BJ (cell line): ENCODE measurements around the gene XPNPEP1. TPM values are rescaled to one million over a fixed set of nuclear protein-coding genes. Genes with fewer than 3 reads are reported as not detected.

Source experiments
- CTCF ChIA-PET: fragments of 350-600 bp; formaldehyde crosslinking; extraction: SDS; loops from one replicate; lab custom pipeline; 2021; ENCODE audit warnings: antibody characterized with exemption, inconsistent platforms; lab: Yijun Ruan, JAX
- POLR2A ChIA-PET: fragments of 300-600 bp; sonication (Branson Sonifier 250); formaldehyde crosslinking; extraction: SDS; loops from one replicate; lab custom pipeline; 2021; ENCODE audit warnings: antibody characterized with exemption; lab: Charles Lee
- DNase-seq: peaks from one replicate; pipeline ENCODE4 v3.0.0-alpha.2; 2011; ENCODE audit warnings: low read depth
- H3K27me3 ChIP-seq: 2 replicates; pipeline ENCODE4 v1.6.0; 2011; ENCODE audit warnings: low read length; ENCODE audit not compliant: control insufficient read depth, insufficient read depth
- H3K36me3 ChIP-seq: 2 replicates; pipeline ENCODE4 v1.5.1; 2011; ENCODE audit warnings: low read length; ENCODE audit not compliant: control insufficient read depth, insufficient read depth
- H3K4me3 ChIP-seq: 2 replicates; pipeline ENCODE4 v1.5.1; 2011; ENCODE audit warnings: low read depth, mild to moderate bottlenecking, control low read depth, low read length
- polyA plus RNA-seq: library from polyadenylated mRNA; depleted of rRNA; stranded (reverse); fragments of >200 nt; gene quantifications from 2 replicates; pipeline ENCODE4 v1.2.3, GENCODE V29; 2011
- TF ChIP-seq, protein P1 (sequence below): IDR thresholded peaks from 2 replicates; pipeline ENCODE4 v1.5.1; 2011; ENCODE audit warnings: low read depth, mild to moderate bottlenecking, control low read depth, inconsistent platforms, low read length, moderate library complexity; ENCODE audit not compliant: insufficient read depth

The XPNPEP1 gene
- polyA plus RNA-seq, 1 experiment, result 173 TPM

DNA sequence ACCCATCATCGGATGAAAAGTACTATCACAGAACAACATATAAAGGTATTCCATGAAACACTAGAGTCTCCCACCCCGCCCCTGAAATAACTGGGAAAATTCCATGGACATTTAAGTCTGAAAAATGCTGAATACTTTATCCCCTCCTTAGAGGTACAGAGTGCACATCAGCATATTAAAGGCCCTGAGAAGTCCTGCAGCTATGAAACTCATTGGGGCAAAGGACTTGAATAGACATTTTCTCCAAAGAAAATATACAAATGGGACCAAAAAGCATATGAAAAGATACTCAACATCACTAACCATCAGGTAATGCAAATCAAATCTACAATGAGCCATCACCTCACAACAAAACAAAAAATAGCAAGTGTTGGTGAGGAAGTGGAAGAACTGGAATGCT is 18.9 kb downstream of the XPNPEP1 start:
- ChIA-PET CTCF (interaction anchor here (1.9 kb wide), 1 partner anchor 20 kb away, joined by 6 read pairs; no protein-coding TSS in a partner anchor), POLR2A (no interaction called here)

DNA sequence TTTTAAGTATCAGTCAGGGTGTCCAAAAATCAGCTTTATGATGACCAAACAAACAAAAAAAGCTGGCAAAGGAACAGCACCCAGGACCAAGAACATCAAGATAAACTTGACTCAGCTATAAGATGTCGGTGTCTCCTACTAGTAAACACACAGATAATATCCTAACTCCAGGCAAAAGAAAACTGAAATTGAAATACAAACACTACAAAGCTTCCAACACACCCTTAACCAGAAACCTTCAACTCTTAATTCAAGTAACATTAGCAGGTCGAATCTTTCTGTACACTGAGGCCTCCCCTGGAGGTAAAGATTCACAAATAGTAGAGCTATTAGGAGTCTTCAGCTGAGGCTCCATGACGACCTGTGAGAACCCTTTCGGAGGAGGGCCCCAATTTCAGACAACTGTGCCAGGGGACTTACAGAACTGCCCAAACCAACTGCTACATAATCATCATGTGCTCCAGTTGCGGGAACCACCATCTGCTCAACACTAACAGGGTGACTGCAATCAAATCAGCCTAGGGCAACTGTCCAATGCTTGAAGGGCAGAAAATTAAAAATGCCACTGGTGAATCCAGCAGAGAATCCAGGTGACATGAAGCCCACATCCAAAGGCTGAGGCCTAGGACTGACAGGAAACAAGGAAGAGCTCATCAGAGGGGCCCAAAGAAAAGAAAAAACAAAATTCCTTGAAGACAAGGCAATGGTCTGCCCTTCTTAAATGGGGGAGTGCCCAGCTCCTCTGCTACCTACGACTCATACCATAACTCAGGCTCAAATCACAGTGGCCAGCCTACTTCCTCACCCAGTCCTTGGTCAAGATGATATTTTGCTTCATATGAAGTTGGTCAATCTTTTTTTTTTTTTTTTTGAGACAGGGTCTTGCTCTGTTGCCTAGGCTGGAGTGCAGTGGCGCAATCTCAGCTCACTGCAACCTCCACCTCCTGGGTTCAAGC is 20.0 kb downstream of the XPNPEP1 start:
- TF ChIP-seq, protein P1, sequence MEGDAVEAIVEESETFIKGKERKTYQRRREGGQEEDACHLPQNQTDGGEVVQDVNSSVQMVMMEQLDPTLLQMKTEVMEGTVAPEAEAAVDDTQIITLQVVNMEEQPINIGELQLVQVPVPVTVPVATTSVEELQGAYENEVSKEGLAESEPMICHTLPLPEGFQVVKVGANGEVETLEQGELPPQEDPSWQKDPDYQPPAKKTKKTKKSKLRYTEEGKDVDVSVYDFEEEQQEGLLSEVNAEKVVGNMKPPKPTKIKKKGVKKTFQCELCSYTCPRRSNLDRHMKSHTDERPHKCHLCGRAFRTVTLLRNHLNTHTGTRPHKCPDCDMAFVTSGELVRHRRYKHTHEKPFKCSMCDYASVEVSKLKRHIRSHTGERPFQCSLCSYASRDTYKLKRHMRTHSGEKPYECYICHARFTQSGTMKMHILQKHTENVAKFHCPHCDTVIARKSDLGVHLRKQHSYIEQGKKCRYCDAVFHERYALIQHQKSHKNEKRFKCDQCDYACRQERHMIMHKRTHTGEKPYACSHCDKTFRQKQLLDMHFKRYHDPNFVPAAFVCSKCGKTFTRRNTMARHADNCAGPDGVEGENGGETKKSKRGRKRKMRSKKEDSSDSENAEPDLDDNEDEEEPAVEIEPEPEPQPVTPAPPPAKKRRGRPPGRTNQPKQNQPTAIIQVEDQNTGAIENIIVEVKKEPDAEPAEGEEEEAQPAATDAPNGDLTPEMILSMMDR, result no peak
- POLR2A ChIA-PET, result no interaction called here
- Histone ChIP-seq H3K27me3 (no peaks in the 10 kb centered on the region), H3K4me3 (no peak overlapping the region), H3K36me3 (peaks cover 8% of the 10 kb centered on the region)
- CTCF ChIA-PET, result interaction anchor here (0.7 to 1.9 kb wide), 5 partner anchors 10 to 85 kb away, joined by 3 to 6 read pairs (median 3); partner anchors contain the start of gene XPNPEP1
- no peak for DNase-seq

More for the DNA sequence above, 18.9 kb downstream of the XPNPEP1 start:
- H3K36me3 ChIP-seq, result peaks cover 8% of the 10 kb centered on the region
- DNase-seq, result no peak
- no peaks in the 10 kb centered on the region for H3K27me3 ChIP-seq
- H3K4me3 ChIP-seq, result no peak overlapping the region
- TF ChIP-seq, protein P1, result no peak

DNA sequence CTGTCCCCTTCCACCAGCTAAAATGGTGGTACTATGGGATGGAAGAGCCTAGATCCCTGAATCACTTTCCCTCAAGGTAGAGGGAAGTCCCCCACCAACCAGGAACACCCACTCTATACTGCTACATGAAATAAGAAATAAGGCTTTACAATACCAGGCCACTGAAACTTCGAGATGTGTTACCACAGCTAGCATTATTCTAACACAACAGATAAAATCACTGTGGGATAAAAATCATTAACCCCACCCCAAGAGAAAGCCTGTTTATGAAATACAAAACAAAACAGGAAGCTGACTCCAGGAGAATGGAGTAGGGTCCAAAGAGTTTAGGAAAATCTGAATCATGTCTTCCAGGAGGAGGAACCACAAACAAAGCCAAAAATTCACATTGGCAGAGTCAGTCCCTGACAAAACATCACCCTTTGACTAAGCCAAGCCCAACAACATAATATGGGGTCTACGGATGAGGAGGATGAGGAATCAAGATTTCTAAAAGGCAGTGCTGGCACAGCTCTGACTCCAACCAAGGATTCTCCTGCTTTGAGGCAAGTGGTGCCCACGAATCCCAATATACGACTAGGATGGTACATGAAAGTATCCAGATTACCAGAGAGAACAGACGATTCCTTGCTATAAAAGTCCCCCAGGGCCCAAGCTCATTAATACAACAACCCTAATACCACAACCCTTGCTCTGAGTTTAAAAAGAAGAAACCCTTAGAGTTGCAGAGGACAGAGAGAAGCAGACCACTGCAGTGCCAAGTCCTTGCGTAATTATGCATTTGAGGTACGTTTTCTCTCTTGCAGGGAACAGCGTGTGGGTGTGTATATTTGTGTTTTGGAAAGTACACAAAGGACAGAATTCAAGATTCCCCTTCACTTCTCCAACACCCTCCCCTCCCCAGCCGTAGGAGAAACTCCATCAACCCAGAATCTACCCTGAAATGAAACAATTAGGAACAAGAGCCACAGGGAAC is 23.7 kb downstream of the XPNPEP1 start:
- no peaks in the 10 kb centered on the region for H3K36me3 ChIP-seq
- H3K4me3 ChIP-seq, result no peak overlapping the region
- no peaks in the 10 kb centered on the region for H3K27me3 ChIP-seq
- CTCF ChIA-PET, result interaction anchor here (0.9 kb wide), 1 partner anchor 133 kb away, joined by 3 read pairs; no protein-coding TSS in a partner anchor
- POLR2A ChIA-PET, result no interaction called here
- TF ChIP-seq, protein P1, result no peak
- no peak for DNase-seq

DNA sequence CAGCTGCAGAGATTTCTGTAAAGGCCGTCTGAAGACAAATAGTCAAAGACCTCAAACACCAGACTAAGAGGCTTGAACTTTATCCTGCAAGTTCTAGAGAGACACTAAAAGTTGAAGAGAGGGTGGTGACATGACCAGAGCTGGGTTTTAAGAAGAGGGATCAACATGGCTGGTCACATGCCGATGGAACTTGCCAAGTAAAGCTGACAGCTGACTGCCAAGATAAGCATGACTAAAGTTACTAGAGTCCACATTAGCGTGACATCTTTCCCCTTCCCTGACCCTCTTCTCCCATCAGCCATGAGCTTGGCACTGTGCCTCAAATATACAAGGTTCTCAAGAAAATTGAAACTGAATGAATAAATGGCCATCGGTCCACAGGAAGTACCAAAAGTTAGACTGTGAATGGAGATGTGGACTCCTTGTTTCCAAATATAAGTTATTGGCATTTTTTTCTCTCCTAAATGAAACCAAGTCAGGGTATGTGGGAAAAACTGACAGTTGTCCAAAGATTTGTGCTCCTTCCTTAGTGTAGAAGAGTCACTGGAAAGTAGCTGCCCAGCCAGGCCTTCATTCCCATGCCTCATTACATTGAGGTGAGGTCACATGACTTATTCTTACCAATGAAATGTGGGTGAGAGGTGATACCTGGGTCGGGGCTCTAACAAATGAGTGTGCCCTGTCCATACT is 24.5 kb downstream of the XPNPEP1 start:
- no peak for DNase-seq
- Histone ChIP-seq H3K36me3 (no peaks in the 10 kb centered on the region), H3K4me3 (no peak overlapping the region), H3K27me3 (no peaks in the 10 kb centered on the region)
- TF ChIP-seq, protein P1, result no peak
- ChIA-PET POLR2A (no interaction called here), CTCF (interaction anchor here (0.9 kb wide), 2 partner anchors 8 to 134 kb away, joined by 3 read pairs; no protein-coding TSS in a partner anchor)
